Erythroblast (primary cell): ENCODE measurements around the gene NID1.

Experiments used
- GATA1 ChIP-seq: IDR thresholded peaks from 2 replicates; pipeline ENCODE4 v1.6.1; 2011; ENCODE audit warnings: low read depth, mild to moderate bottlenecking, control low read depth, low read length, moderate library complexity
- POLR2A ChIP-seq: IDR thresholded peaks from 2 replicates; pipeline ENCODE4 v1.6.1; 2011; ENCODE audit warnings: mild to moderate bottlenecking, low read length

- no peak for TF ChIP-seq POLR2A
- no peak for TF ChIP-seq GATA1
Measured at GRCh38 chr1:236057546-236057945, 7.3 kb downstream of the NID1 start.
